GM18951 (cell line): ENCODE results near the gene CAV1.

Experiments
- POLR2A ChIP-seq: IDR thresholded peaks from 4 replicates; pipeline ENCODE4 v1.6.1; 2011; ENCODE audit warnings: mild to moderate bottlenecking; ENCODE audit not compliant: insufficient read length, insufficient read depth; ENCODE audit errors: extremely low read depth
- in situ Hi-C: fragments of 300-500 bp; cut with MboI; formaldehyde crosslinking; loops from one replicate; pipeline ENCODE4 v1.12.0; 2022; ENCODE audit warnings: low sequenced_read_pairs, mixed read lengths, inconsistent platforms; ENCODE audit not compliant: unreplicated experiment

CAV1 gene

GRCh38 chr7:116499168-116500077, 25.4 kb upstream of the CAV1 start, which contains the start of gene CAV2:
TSS of gene CAV2 (plus strand) at chr7:116499738. CDS start at chr7:116499782, 44 bp downstream.
- TF ChIP-seq POLR2A, result no peak
- in situ Hi-C loops, result no loop called here

GRCh38 chr7:116500078-116500853, 24.6 kb upstream of the CAV1 start:
- in situ Hi-C loops, result no loop called here
- TF ChIP-seq POLR2A, result no peak

GRCh38 chr7:116501425-116502167, 23.2 kb upstream of the CAV1 start:
- in situ Hi-C loops, result no loop called here
- TF ChIP-seq POLR2A, result no peak

- in situ Hi-C loops, result no loop called here
- no peak for TF ChIP-seq POLR2A
These were observed 22.4 kb upstream of the CAV1 start for GRCh38 chr7:116502201-116503096.

GRCh38 chr7:116503835-116504234, 21.0 kb upstream of the CAV1 start:
- TF ChIP-seq POLR2A, result no peak
- in situ Hi-C loops, result no loop called here

- in situ Hi-C loops, result no loop called here
- TF ChIP-seq POLR2A, result no peak
These were observed 19.6 kb upstream of the CAV1 start for GRCh38 chr7:116505278-116505677.

- in situ Hi-C loops, result no loop called here
- no peak for TF ChIP-seq POLR2A
These were observed 19.0 kb upstream of the CAV1 start for GRCh38 chr7:116505823-116506222.

GRCh38 chr7:116509982-116510579, 14.8 kb upstream of the CAV1 start:
- TF ChIP-seq POLR2A, result no peak
- in situ Hi-C loops, result no loop called here

- in situ Hi-C loops, result no loop called here
- TF ChIP-seq POLR2A, result no peak
These were observed 14.0 kb upstream of the CAV1 start for GRCh38 chr7:116510795-116511194.

GRCh38 chr7:116511552-116512519, 13.0 kb upstream of the CAV1 start:
- in situ Hi-C loops, result no loop called here

More at GRCh38 chr7:116511552-116512519, 13.0 kb upstream of the CAV1 start:
- no peak for TF ChIP-seq POLR2A
